ENCODE measurements around the gene COL6A5. TPM values are rescaled to one million over a fixed set of nuclear protein-coding genes. Genes with fewer than 3 reads are reported as not detected.
"Not testable (repeated sequence)": the region's sequence is repeated elsewhere in the genome, so short reads cannot be mapped to it uniquely, and the experiment has no call there.

COL6A5 gene
- total RNA-seq, 1 experiment from 2014 or later: not detected

DNA sequence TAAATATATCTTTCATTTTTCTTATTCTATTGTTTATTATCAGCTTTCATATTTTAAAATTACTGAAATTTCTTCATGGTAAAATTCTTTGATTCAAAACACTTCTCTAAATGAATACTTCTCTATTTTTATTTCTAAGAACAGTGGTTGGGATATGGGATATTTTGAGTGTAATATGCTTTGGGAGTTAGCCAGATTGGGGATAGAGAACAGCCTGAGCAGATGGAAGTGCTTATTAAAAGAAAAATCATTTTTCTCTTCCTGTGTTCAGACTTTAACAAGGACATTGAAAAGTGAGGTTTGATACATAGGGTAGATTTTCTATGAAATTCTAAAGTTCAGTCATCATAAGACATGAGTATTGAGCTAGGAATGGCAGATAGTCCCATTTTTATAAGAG is 84.8 kb downstream of the COL6A5 start:
- Histone ChIP-seq H4K20me1 (ENCODE audit: insufficient read depth) (no peaks in the 10 kb centered on the region), H3K9me2 (ENCODE audit: insufficient read depth) (no peaks in the 10 kb centered on the region), H3K4me1 (ENCODE audit: control insufficient read depth in 1 of 2, insufficient read depth in 2 of 2, low read length in 2 of 2) (no peaks in the 10 kb centered on the region), H3K27me3 (ENCODE audit: insufficient read depth, low read length) (peaks cover 66% of the 10 kb centered on the region), H3K4me3 (replicated peaks in 1 of 2; ENCODE audit: low read depth in 1 of 2, low read length in 2 of 2) (no peak overlapping the region), H3K9ac (ENCODE audit: low read length) (no peak overlapping the region), H3K36me3 (ENCODE audit: control insufficient read depth in 1 of 2, insufficient read depth in 2 of 2, low read length in 2 of 2) (no peaks in the 10 kb centered on the region), H3K9me3 (ENCODE audit: control insufficient read depth in 1 of 2, insufficient read depth in 1 of 2, low read depth in 1 of 2, low read length in 2 of 2) (no peaks in the 10 kb centered on the region), H3K27ac (ENCODE audit: low read depth, low read length) (no peak overlapping the region), H2AFZ (ENCODE audit: low read depth, low read length, poor library complexity, severe bottlenecking) (no peak overlapping the region), H3K4me2 (ENCODE audit: low read length) (no peak overlapping the region), H3K79me2 (ENCODE audit: insufficient read depth, low read length) (no peaks in the 10 kb centered on the region)
- no peak for TF ChIP-seq YY1 (IDR thresholded peaks at IDR 0.05; ENCODE audit: extremely low read depth, insufficient replicate concordance, low read depth, low read length)
- no peak for TF ChIP-seq ZNF274 (IDR thresholded peaks at IDR 0.05; ENCODE audit: low read depth, low read length)
- no peak for TF ChIP-seq EGR1 (IDR thresholded peaks at IDR 0.05; ENCODE audit: low read depth)
- TF ChIP-seq ELF1 (IDR thresholded peaks at IDR 0.05; ENCODE audit: borderline replicate concordance, low read depth): no peak
- TF ChIP-seq JUND (IDR thresholded peaks at IDR 0.05): no peak
- TF ChIP-seq, protein P1, sequence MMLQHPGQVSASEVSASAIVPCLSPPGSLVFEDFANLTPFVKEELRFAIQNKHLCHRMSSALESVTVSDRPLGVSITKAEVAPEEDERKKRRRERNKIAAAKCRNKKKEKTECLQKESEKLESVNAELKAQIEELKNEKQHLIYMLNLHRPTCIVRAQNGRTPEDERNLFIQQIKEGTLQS (IDR thresholded peaks at IDR 0.05): no peak
- TF ChIP-seq EZH2phosphoT487 (IDR thresholded peaks at IDR 0.05; ENCODE audit: borderline replicate concordance): no peak
- TF ChIP-seq, protein P2, sequence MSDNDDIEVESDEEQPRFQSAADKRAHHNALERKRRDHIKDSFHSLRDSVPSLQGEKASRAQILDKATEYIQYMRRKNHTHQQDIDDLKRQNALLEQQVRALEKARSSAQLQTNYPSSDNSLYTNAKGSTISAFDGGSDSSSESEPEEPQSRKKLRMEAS (IDR thresholded peaks at IDR 0.05): no peak
- TF ChIP-seq SP1 (IDR thresholded peaks at IDR 0.05; ENCODE audit: low read depth): no peak
- TF ChIP-seq CBX3 (IDR thresholded peaks at IDR 0.05; ENCODE audit: low read depth): no peak
- TF ChIP-seq, protein P3, sequence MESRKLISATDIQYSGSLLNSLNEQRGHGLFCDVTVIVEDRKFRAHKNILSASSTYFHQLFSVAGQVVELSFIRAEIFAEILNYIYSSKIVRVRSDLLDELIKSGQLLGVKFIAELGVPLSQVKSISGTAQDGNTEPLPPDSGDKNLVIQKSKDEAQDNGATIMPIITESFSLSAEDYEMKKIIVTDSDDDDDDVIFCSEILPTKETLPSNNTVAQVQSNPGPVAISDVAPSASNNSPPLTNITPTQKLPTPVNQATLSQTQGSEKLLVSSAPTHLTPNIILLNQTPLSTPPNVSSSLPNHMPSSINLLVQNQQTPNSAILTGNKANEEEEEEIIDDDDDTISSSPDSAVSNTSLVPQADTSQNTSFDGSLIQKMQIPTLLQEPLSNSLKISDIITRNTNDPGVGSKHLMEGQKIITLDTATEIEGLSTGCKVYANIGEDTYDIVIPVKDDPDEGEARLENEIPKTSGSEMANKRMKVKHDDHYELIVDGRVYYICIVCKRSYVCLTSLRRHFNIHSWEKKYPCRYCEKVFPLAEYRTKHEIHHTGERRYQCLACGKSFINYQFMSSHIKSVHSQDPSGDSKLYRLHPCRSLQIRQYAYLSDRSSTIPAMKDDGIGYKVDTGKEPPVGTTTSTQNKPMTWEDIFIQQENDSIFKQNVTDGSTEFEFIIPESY (IDR thresholded peaks at IDR 0.05; ENCODE audit: extremely low read depth, insufficient replicate concordance, low read length): no peak
- no peak for TF ChIP-seq EZH2 (IDR thresholded peaks at IDR 0.05)
- TF ChIP-seq ZFX (IDR thresholded peaks at IDR 0.05): no peak
- TF ChIP-seq POLR2A (IDR thresholded peaks at IDR 0.05; ENCODE audit: borderline replicate concordance, extremely low read depth, insufficient read depth, insufficient read length): no peak
- no TSS peak for BruUV-seq (replicated peaks)
- no peak for DNase-seq (ENCODE audit: low read depth, low spot score)
- no peak for ATAC-seq
- CTCF ChIA-PET: no interaction called here
- intact Hi-C loops (cut with micrococcal nuclease): no loop called here
- RAD21 ChIA-PET (ENCODE audit: low non-redundant PET in 1 of 2, low total read pairs in 2 of 2, uncharacterized antibody in 2 of 2, unreplicated experiment in 2 of 2): no interaction called here
- POLR2A ChIA-PET: no interaction called here

DNA sequence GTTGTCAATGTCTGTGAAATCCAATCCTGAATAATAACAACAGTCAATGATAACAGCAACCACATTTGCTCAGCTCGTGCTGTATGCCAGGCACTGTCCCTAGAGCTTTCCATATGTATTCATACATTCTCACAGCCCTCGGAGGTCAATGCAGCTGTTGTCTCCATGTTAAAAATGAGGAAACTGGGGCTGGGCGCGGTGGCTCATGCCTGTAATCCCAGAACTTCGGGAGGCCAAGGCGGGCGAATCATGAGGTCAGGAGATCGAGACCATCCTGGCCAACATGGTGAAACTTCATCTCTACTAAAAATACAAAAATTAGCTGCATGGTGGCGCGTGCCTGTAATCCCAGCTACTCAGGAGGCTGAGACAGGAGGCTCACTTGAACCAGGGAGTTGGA is 86.6 kb downstream of the COL6A5 start:
- POLR2A ChIA-PET; H3K4me1 ChIP-seq (ENCODE audit: control insufficient read depth in 1 of 2, insufficient read depth in 2 of 2, low read length in 2 of 2); RAD21 ChIA-PET (ENCODE audit: low non-redundant PET in 1 of 2, low total read pairs in 2 of 2, uncharacterized antibody in 2 of 2, unreplicated experiment in 2 of 2); DNase-seq (ENCODE audit: low read depth, low spot score); H3K9ac ChIP-seq (ENCODE audit: low read length); H3K27ac ChIP-seq (ENCODE audit: low read depth, low read length); H4K20me1 ChIP-seq (ENCODE audit: insufficient read depth); H3K36me3 ChIP-seq (ENCODE audit: control insufficient read depth in 1 of 2, insufficient read depth in 2 of 2, low read length in 2 of 2); ATAC-seq; BruUV-seq (replicated peaks); H3K9me3 ChIP-seq (ENCODE audit: control insufficient read depth in 1 of 2, insufficient read depth in 1 of 2, low read depth in 1 of 2, low read length in 2 of 2); H2AFZ ChIP-seq (ENCODE audit: low read depth, low read length, poor library complexity, severe bottlenecking); H3K79me2 ChIP-seq (ENCODE audit: insufficient read depth, low read length); intact Hi-C loops (cut with micrococcal nuclease); CTCF ChIA-PET; H3K4me2 ChIP-seq (ENCODE audit: low read length); H3K4me3 ChIP-seq (replicated peaks in 1 of 2; ENCODE audit: low read depth in 1 of 2, low read length in 2 of 2); H3K9me2 ChIP-seq (ENCODE audit: insufficient read depth): not testable (repeated sequence)
- peaks cover 49% of the 10 kb centered on the region for H3K27me3 ChIP-seq (ENCODE audit: insufficient read depth, low read length)
